ENCODE measurements around the gene GNPTG.

Gene GNPTG

DNA sequence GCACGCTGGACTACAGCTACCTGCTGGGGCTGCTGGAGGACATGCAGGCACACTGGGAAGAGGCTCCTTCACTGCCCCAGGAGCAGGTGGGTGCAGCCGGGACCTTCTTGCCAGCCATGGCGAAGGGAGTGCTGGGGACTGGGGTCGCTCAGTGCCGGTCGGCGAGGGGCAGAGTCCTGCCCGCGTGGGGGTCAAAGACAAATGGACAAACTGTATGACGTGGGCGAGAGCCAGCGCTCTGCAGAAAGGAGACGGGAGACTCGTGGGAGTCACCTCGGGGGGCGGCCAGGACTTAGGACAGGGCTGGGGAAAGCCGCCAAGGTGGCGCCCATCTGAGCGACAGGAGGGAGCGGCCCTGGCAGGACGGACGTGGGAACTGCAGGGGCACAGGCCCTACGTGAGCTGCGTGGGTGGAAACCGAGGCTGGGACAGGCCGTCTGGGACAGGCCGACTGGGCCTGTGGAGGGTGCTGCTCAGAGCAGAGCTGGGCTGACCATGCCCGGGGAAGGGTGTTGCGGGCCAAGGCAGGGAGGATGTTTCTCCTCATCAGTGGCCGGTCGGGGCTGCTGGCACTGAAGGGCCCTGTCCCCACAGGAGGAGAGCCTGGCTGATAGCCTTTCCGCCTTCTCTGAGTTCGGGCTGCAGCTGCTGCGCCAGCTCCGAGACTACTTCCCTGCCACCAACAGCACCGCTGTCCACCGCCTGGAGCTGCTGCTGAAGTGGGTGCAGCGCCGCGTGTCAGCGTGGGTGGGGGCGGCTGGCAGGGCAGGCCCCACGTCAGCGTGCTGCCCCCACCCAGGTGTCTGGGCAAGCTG, 8.1 kb upstream of the GNPTG start:
- TF ChIP-seq, protein P1, sequence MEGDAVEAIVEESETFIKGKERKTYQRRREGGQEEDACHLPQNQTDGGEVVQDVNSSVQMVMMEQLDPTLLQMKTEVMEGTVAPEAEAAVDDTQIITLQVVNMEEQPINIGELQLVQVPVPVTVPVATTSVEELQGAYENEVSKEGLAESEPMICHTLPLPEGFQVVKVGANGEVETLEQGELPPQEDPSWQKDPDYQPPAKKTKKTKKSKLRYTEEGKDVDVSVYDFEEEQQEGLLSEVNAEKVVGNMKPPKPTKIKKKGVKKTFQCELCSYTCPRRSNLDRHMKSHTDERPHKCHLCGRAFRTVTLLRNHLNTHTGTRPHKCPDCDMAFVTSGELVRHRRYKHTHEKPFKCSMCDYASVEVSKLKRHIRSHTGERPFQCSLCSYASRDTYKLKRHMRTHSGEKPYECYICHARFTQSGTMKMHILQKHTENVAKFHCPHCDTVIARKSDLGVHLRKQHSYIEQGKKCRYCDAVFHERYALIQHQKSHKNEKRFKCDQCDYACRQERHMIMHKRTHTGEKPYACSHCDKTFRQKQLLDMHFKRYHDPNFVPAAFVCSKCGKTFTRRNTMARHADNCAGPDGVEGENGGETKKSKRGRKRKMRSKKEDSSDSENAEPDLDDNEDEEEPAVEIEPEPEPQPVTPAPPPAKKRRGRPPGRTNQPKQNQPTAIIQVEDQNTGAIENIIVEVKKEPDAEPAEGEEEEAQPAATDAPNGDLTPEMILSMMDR (IDR thresholded peaks at IDR 0.05; ENCODE audit: borderline replicate concordance, control extremely low read depth, extremely low read depth, insufficient read depth, missing control alignments), result no peak
- in situ Hi-C loops (cut with MboI; ENCODE audit: low sequenced_read_pairs, unreplicated experiment), result no loop called here
- DNase-seq (ENCODE audit: low spot score), result no peak

DNA sequence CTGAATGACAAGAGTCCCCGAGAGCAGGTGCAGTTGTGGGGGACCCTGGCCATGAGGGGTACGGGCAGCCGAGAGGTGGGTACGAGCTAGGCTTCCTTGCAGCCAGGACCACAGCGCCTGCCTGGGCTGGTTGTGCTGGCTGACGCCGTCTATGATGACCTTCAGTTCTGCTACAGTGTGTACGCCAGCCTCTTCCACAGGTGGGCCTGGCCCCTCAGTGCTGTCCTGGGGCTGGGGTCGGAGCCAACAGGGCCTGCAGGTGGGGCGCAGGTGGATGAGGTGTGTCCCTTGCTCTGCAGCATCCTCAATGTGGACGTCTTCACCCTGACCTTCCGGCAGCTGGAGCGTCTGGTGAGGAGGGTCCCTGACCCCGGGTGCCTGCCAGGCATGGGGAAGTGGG, 7.2 kb upstream of the GNPTG start:
- in situ Hi-C loops (cut with MboI; ENCODE audit: low sequenced_read_pairs, unreplicated experiment), result no loop called here
- no peak for DNase-seq (ENCODE audit: low spot score)
- TF ChIP-seq, protein P1 (IDR thresholded peaks at IDR 0.05; ENCODE audit: borderline replicate concordance, control extremely low read depth, extremely low read depth, insufficient read depth, missing control alignments), result no peak

DNA sequence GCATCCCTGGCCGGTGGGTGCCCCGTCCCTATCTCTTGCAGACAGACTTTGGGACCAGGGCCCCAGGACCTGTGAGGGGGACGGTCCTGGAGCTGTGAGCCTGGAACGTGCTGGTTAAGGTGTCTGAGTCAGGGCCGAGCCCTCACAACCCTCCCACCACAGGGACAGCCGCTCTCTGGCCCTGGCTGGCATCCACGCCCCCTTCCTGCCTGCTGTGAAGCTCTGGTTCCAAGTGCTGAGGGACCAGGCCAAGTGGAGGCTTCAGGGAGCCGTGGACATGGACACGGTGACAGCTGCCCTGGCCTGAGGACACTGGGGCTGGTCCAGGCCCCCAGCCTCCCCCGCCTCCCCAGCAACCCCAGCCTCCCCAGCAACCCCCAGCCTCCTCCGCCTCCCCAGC, 6.6 kb upstream of the GNPTG start:
- TF ChIP-seq, protein P1 (IDR thresholded peaks at IDR 0.05; ENCODE audit: borderline replicate concordance, control extremely low read depth, extremely low read depth, insufficient read depth, missing control alignments), result no peak
- DNase-seq (ENCODE audit: low spot score), result no peak
- in situ Hi-C loops (cut with MboI; ENCODE audit: low sequenced_read_pairs, unreplicated experiment), result no loop called here

DNA sequence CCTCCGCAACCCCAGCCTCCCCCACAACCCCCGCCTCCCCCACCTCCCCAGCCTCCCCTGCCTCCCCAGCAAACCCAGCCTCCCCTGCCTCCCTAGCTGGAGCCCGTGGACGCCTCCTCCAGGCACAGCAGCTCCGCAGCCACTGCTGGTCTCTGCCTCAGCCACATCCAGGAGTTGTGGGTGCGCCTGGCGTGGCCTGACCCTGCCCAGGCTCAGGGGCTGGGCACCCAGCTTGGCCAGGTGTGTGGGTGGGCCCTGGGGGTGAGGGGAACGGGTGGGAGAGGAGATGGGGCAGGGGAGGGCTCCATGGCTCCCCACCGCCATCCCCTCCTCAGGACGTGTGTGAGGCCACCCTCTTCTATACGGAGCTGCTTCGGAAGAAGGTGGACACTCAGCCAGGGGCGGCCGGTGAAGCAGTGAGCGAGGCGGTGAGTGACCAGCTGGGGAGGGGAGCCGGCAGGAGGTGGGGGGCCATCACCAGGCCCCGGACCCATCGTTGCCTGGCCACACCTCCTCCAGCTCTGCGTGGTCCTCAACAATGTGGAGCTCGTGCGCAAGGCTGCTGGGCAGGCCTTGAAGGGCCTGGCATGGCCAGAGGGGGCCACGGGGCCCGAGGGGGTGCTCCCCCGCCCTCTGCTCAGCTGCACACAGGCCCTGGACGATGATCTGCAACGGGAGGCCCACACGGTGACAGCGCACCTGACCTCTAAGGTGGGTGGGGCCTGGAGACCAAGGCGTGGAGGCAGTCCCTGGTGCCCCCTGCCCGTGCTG, 5.9 kb upstream of the GNPTG start:
- TF ChIP-seq, protein P1 (IDR thresholded peaks at IDR 0.05; ENCODE audit: borderline replicate concordance, control extremely low read depth, extremely low read depth, insufficient read depth, missing control alignments), result no peak
- in situ Hi-C loops (cut with MboI; ENCODE audit: low sequenced_read_pairs, unreplicated experiment), result no loop called here
- DNase-seq (ENCODE audit: low spot score), result no peak

DNA sequence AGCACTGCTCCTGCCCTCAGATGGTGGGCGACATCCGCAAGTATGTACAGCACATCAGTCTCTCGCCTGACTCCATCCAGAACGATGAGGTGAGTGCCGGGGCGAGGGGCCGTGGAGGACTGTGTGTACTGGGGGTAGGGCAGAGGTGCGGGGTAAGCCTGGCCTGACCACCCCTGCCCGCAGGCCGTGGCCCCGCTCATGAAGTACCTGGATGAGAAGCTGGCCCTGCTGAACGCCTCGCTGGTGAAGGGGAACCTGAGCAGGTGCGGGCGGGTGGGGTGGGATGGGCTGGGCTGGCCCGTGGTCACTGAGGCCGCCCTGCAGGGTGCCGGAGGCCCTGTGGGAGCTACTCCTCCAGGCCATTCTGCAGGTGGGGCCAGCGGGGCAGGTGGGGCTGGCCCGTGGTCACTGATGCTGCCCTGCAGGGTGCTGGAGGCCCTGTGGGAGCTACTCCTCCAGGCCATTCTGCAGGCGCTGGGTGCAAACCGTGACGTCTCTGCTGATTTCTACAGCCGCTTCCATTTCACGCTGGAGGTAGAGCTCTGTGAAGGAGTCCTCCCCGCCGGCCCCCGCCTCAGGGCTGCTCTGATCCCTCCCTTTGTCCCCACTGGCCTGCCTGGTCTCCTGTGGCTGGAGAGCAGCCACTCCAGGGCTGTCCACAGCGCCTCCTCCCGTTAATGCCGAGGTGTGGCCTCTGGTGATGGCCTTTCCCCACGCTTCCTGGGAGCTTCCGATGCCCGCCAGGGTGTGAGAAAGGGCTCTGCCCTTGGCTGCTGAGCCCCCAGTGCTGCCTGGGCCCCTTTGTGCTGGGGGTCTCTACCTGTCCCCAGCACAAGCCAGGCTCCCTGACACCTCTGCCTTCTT, 5.1 kb upstream of the GNPTG start:
- TF ChIP-seq, protein P1 (IDR thresholded peaks at IDR 0.05; ENCODE audit: borderline replicate concordance, control extremely low read depth, extremely low read depth, insufficient read depth, missing control alignments), result no peak
- in situ Hi-C loops (cut with MboI; ENCODE audit: low sequenced_read_pairs, unreplicated experiment), result no loop called here
- DNase-seq (ENCODE audit: low spot score), result no peak

DNA sequence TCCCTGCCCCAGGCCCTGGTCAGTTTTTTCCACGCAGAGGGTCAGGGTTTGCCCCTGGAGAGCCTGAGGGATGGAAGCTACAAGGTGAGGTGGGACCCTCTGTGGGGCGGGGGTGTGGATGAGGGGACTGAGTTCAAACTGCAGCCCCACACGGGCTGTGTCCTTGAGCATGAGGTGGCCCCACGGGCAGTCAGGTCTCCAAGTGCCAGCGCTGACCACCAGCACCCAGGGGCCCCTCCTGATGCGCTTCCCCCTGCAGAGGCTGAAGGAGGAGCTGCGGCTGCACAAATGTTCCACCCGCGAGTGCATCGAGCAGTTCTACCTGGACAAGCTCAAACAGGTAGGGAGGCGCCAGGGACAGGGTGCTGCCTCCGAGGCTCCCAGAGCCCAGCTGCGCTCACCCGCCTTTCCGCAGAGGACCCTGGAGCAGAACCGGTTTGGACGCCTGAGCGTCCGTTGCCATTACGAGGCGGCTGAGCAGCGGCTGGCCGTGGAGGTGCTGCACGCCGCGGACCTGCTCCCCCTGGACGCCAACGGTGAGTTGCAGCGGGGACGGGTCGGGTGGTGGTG, 4.4 kb upstream of the GNPTG start:
- TF ChIP-seq, protein P1 (IDR thresholded peaks at IDR 0.05; ENCODE audit: borderline replicate concordance, control extremely low read depth, extremely low read depth, insufficient read depth, missing control alignments), result no peak
- in situ Hi-C loops (cut with MboI; ENCODE audit: low sequenced_read_pairs, unreplicated experiment), result no loop called here
- no peak for DNase-seq (ENCODE audit: low spot score)

Data from GM13976 (cell line).